NCI-H345 treated with DMSO at 0.1 percent for 48 hours (cell line): Measurements from ENCODE around the gene MCC.

Experiments
- DNase-seq: peaks from one replicate; lab custom pipeline; 2025; ENCODE audit not compliant: unreplicated experiment; lab: John Stamatoyannopoulos, UW

MCC gene

GRCh38 chr5:113063927-113064326 is 424.3 kb downstream of the MCC start:
- no peak for DNase-seq

GRCh38 chr5:113062869-113063508 is 425.3 kb downstream of the MCC start:
- DNase-seq: no peak

- DNase-seq: no peak
Observed at GRCh38 chr5:113061846-113062780, 426.1 kb downstream of the MCC start.

GRCh38 chr5:113060408-113061025 is 427.7 kb downstream of the MCC start:
- no peak for DNase-seq

GRCh38 chr5:113059232-113060040 is 428.8 kb downstream of the MCC start:
- no peak for DNase-seq

GRCh38 chr5:113058706-113059226 is 429.5 kb downstream of the MCC start:
- no peak for DNase-seq

- no peak for DNase-seq
Observed at GRCh38 chr5:113058269-113058668, 430.0 kb downstream of the MCC start.

- DNase-seq: no peak
Observed at GRCh38 chr5:113057557-113057984, 430.7 kb downstream of the MCC start.

GRCh38 chr5:113056988-113057387 is 431.3 kb downstream of the MCC start:
- no peak for DNase-seq

- DNase-seq: no peak
Observed at GRCh38 chr5:113054899-113055298, 433.4 kb downstream of the MCC start.

- DNase-seq: no peak
Observed at GRCh38 chr5:113053511-113053995, 434.7 kb downstream of the MCC start.

- no peak for DNase-seq
Observed at GRCh38 chr5:113052041-113052795, 436.0 kb downstream of the MCC start.

GRCh38 chr5:113050721-113051382 is 437.4 kb downstream of the MCC start:
- no peak for DNase-seq

GRCh38 chr5:113048931-113049330 is 439.3 kb downstream of the MCC start:
- DNase-seq: no peak

- no peak for DNase-seq
Observed at GRCh38 chr5:113047733-113048652, 440.3 kb downstream of the MCC start.

- DNase-seq: no peak
Observed at GRCh38 chr5:113047234-113047633, 441.0 kb downstream of the MCC start.

GRCh38 chr5:113044776-113045465 is 443.3 kb downstream of the MCC start:
- no peak for DNase-seq

GRCh38 chr5:113043491-113043931 is 444.7 kb downstream of the MCC start:
- no peak for DNase-seq
